ENCODE results near the gene DISP1.
"Not testable (repeated sequence)": the region's sequence is repeated elsewhere in the genome, so short reads cannot be mapped to it uniquely, and the experiment has no call there.

DISP1 gene

DNA sequence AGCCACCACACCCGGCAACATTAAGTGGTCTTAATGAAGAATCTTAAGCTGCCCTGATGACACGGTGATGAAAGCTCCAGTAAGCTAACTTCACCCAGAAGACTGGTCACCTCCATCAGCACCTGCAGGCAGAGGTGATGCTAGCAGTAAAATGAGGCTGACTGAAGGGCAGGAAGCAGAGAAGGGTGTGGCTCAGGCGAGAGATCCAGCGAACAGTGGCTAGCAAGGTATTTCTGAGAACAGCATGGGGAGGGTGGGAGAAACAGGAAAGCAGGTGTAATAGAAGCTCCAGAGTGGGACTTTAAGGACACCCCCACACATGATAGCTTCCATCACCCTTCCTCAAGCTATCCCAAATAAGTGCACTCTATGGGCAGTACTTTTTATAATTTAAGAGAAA, 15.9 kb upstream of the DISP1 start:
- no peak for DNase-seq

DNA sequence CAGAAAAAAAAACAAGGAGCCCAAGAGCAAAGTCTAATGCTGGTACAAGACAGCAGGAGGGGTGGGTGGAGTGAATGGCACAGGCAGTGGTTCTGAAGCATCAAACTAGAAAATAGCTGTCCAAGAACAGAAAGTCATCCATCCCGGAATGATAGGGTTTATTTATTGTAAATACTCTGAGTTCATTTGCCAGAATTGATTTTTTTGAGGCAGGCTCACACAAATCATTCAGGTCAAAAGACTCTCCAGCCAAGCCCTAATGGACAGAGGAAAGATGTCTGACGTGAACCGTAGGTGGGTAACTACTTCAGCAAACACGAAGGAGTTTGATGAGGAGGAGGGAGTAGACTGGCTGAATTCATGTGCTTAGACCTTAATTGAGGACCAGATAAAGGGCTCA, 13.8 kb upstream of the DISP1 start:
- DNase-seq = no peak

- DNase-seq = no peak
These were observed 3.2 kb upstream of the DISP1 start for GRCh38 chr1:222811671-222812070.

DNA sequence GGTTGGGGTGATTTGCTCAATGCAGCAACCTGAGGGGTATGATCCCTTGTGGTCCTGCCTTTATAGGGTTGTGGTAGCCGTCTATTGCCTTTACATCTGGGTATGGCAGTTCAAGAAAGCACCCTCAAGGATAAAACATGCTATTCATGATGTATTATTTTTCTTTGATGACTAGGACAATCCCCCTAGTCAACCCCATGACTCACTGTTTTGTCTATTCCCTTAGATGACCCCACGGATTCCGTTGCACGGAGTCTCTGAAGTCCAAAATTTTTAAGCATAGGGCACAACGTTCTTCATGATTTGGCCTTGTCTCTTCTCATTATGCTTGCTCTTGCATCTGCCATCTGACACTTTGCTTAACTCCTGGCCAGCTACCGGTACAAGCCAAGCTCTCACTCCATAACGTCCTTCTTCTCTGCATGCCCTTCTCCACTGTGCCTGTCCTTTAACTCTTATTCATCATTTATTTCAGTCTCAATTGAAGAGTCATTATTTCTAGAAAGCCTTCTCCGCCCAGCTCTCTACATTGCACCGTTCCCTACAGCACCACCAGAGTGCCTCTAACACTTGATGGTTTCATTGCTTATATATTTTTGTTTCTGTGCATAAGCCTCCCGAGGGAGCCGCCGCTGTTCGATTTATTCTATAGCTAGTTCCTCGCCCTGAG, 838 bp upstream of the DISP1 start:
- DNase-seq = no peak

- no peak for DNase-seq
These were observed 564 bp downstream of the DISP1 start for GRCh38 chr1:222815440-222815765.

DNA sequence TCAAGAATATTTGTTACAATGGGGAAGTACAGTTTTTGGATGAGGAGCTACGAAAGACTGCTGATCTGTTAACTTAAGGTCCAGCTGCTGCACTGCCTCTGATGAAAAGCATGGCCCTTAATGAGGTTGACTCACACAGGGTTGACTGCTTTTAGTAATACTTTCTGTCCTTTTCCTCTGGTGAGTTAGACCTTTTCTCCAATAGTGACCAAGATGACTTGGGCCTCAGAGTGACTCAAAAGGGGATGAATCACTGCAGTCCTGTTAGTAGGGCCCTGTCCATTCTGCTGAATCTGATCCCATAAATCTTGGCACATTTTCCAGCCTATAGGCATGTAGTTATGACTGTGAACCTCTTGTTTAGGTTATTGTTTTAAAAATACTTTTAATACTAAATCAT, 2.7 kb downstream of the DISP1 start:
- DNase-seq = no peak

DNA sequence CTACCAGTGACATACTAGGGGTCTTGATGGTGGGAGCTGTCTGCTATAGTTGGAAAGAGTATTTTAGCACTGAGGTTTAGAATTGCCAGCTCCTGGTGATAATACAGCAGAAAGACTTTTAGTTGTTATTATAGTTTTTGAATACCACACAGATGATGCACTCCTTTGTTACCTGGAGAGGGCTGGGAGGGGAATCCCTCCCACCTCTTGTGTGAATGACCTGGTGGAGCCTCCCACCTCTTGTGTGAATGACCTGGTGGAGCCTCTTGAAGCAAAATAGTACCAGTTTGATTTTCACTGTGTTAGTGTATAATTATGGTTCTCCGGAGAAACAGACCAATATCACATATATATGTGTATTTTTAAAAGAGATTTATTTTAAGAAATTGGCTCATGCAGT, 3.3 kb downstream of the DISP1 start:
- DNase-seq = no peak

GRCh38 chr1:222820171-222820712, 5.4 kb downstream of the DISP1 start:
- no peak for DNase-seq

GRCh38 chr1:222821239-222821638, 6.4 kb downstream of the DISP1 start:
- no peak for DNase-seq

DNA sequence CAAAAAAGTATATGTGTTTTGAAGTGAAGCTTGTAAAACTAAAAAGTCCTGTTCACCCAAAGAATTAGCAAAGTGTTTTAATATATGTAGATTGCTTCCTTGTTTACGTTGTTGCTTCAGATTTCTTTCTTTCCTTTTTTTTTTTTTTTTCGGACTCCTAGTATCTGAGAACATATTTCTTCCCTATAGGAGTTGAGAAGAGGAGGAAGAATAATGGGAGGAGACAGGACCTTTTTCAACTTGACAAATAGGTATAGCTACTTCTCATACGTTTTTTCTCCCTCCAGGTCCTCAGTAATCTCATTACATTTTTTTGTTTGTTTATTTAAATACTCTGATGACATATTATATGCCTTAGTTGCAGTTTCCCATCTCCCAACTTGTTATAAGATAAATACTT, 8.9 kb downstream of the DISP1 start:
- DNase-seq = peak in 1 of 2 experiments; percentile 32

DNA sequence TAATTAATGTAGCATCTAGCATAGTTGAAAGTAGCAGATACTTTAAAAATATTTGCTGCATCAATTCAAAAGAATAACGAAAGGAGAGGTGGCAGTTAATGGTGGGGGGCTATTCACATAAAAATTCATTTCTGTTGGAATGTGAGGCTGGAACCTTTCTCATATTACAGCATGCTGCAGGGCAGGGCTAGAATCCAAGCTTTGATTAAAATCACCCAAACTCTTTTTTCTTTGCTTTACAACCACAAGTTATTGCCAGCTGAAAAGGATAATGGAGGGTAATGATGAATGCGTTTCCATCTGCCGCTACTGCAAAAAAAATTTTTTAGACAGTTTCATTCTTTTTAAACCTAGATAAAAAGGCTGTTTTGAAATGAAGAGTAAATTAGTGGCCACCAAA, 9.8 kb downstream of the DISP1 start:
- DNase-seq = no peak

DNA sequence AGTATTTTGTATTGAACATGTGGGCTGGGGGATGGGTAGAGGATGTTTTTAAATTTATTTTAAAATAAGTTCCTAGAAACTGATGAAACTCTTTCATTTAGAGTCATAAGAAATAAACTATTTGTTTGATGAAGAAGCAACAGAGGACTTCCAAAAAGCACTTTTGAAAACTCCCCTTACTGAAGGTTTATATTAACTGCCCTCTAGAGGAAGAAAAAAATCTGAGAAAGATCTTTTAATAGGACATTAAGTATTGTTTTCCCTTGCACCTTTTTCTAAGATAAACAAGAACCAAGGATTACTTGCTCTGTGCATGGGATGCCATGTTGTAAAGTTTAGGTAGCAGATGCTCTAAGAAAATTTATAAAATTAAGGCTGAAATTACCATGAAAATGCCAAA, 14.1 kb downstream of the DISP1 start:
- no peak for DNase-seq

GRCh38 chr1:222829868-222830267, 15.0 kb downstream of the DISP1 start:
- no peak for DNase-seq

- DNase-seq = no peak
These were observed 18.6 kb downstream of the DISP1 start for GRCh38 chr1:222833356-222833876.

- peak in 1 of 2 experiments; percentile 35 for DNase-seq
These were observed 28.9 kb downstream of the DISP1 start for GRCh38 chr1:222843469-222844410.

DNA sequence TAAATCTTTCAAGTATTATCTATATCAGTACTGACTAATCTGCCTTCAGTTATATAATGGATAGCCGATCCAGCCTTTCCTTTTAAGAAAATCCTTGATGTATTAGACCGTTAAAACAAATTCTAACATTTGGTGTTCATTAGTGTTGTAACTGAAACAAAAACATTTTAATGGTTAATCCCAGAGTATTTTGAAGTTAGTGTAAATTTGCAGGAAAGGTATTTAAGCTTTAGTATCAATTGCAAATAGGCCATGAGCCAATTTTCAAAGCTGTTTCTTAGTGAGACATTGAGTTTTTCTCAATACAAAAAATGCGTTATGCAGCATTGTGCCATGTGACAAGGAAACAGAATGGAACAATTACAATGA, 29.6 kb downstream of the DISP1 start:
- DNase-seq = no peak

GRCh38 chr1:222845763-222846162, 30.9 kb downstream of the DISP1 start:
- DNase-seq = no peak

DNA sequence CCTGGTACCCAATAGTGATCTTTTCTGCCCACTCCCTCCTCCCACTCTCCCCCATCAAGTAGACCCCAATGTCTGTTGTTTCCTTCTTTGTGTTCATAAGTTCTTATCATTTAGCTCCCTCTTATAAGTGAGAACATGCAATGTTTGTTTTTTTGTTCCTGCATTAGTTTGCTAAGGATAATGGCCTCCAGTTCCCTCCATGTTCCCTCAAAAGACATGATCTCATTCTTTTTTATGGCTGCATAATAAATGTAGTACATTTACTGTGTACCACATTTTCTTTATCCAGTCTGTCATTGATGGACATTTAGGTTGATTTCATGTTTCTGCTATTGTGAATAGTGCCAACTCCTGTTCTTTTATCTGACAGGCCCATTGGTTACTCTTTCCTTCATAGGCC, 35.7 kb downstream of the DISP1 start:
- DNase-seq = not testable (repeated sequence)

- no peak for DNase-seq
These were observed 37.5 kb downstream of the DISP1 start for GRCh38 chr1:222852326-222852725.

DNA sequence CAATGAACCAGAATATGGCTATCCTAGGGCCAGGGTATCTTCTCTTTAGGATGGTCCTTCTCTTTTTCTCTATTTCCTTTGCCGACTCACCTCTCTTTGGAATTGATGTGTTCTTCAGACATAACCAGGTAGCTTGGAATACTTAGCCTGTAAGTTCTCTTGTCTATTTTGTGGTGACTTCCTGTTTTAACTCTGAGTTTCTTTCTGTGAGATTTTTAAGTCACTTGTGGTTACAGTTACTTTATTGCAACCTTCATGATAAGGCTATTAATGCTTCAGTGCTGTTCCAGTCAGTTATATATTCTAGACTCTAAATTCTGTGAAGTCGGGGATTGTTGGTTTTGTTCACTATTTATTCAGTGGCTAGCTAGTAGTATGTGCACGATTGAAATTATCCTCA, 46.2 kb downstream of the DISP1 start:
- DNase-seq = no peak

Data from NCI-H526 (cell line).